Measurements from ENCODE around the gene TMEM214.

The TMEM214 gene, protein sequence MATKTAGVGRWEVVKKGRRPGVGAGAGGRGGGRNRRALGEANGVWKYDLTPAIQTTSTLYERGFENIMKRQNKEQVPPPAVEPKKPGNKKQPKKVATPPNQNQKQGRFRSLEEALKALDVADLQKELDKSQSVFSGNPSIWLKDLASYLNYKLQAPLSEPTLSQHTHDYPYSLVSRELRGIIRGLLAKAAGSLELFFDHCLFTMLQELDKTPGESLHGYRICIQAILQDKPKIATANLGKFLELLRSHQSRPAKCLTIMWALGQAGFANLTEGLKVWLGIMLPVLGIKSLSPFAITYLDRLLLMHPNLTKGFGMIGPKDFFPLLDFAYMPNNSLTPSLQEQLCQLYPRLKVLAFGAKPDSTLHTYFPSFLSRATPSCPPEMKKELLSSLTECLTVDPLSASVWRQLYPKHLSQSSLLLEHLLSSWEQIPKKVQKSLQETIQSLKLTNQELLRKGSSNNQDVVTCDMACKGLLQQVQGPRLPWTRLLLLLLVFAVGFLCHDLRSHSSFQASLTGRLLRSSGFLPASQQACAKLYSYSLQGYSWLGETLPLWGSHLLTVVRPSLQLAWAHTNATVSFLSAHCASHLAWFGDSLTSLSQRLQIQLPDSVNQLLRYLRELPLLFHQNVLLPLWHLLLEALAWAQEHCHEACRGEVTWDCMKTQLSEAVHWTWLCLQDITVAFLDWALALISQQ

DNA sequence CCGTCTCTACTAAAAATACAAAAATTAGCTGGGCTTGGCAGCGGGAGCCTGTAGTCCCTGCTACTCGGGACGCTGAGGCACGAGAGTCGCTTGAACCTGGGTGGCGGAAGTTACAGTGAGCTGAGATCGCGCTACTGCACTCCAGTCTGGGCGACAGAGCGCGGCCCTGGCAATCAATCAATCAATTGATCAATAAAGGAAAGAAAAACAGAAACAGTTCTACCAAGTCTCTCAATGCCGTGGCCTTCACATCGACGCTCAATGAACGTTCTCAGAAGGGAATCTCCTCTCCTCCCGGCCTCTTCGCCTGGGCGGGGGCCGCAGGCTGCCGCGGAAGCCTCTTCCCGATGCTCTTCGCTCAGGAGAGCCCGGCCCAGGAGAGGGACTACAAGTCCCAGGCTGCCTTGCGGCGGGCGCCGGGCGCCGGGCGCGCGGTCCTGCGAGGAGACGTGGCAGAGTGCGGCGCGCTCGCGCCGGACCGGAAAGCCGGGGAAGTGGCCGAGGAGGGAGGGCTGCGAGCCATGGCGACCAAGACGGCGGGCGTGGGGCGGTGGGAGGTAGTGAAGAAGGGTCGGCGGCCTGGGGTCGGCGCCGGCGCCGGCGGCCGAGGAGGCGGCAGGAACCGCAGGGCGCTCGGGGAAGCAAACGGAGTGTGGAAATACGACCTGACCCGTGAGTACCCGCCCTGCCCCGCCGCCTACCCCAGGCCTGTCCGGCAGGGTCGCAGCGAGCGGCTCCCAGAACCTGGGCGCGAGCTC is at the start of gene TMEM214:
TMEM214 (plus strand) TSS at position 471 of the 758 bp plus-strand sequence; CDS start at position 522, 51 bp downstream.
- DNase-seq = peak; percentile 76

DNA sequence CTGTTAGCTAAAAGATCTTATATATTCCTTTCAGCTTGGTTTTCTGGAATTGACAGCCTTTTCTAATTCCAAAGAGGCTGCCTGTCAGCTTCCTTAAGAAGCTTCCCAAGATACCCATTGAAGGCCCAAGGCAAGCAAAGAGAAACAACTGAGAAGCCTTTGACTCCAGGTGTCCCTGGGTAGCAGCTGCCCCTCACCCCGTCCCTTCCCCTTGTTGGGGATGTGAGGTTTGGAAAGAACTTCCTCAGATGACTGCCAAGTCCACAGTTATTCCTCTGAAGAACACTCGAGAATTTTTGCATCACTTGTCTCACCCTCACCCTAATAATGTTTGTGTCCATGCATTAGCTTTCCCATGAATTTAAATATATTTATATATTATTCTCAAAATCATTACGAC is 49.0 kb upstream of the TMEM214 start:
- DNase-seq = no peak

DNA sequence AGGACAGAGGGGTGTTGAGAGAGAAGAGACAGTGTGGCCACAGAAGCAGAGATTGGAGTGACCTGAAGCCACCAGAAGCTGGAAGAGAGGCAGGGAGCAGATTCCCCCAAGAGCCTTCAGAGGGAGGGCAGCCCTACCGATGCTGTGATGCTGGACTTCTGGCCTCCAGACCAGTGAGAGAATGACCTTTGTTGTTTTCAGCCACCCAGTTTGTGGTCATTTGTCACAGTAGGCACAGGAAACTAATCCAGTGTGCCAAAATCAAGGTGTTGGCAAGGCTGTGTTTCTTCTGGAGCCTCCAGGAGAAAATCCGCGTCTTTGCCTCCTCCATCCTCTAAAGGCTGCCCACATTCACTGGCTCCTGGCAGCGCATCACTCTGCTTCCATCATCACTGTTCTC is 47.0 kb upstream of the TMEM214 start:
- DNase-seq = no peak

DNA sequence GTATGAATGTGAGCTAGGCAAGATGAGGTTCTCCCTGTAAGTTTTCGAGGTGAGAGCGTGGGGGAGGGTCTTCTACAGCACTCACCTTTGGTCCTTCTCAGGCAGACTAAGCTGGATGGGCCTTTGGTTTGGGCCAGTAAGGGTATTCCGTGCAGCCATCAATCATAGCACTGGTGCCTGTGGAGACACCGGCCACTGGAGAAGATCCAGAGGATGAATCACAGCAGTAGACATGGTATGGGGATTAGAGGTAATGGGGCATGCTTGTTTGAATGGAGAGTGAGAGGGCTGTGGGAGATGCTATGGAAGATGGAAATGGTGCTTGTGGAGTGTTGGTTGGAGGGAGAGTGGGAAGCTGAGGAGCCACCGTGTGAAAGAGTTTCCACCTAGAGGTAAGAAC is 46.2 kb upstream of the TMEM214 start:
- DNase-seq = no peak

- DNase-seq = no peak
Observed at GRCh38 chr2:26988058-26988860, 44.5 kb upstream of the TMEM214 start.

DNA sequence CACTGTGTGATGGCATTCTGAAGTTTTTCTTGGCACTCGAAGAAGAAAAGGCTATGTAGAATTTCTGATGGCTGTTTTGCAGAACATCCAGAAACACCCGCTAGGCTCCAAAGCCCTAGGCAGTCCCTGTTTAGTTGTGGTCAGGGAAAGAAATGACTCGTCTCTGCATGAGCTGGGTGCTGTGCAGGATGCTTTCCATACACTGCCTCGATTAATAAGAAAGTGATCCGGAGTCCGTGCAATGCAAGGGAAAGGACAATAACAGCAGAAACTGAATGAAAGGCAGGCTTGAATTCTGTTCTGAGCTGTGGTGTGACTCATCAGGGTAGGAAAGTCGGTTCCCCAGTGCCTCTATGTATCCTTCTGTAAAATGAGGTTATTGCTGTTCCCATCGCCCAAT is 43.6 kb upstream of the TMEM214 start:
- no peak for DNase-seq

GRCh38 chr2:26991717-26992116 is 41.0 kb upstream of the TMEM214 start:
- no peak for DNase-seq

DNA sequence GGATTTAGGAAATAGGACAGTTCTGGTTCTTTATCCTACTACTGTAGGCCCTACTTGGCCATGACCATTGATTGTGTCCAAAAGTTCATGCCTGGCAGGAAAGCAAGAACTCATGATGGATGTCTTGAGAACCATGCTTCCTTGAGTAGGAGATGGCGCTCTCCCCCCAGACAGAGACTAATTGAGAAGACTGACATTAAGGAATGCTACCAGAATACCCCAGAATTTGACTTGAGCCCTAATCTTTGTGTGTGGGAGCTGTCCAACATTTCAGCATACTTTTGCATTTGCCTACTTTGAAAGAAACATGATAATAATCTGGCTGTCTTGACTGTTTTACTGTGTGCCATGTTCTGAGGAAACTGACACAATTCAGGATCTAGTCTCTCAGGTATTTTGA is 39.0 kb upstream of the TMEM214 start:
- DNase-seq = no peak

- DNase-seq = no peak
Observed at GRCh38 chr2:26994983-26995382, 37.8 kb upstream of the TMEM214 start.

- DNase-seq = no peak
Observed at GRCh38 chr2:26997394-26997793, 35.4 kb upstream of the TMEM214 start.

DNA sequence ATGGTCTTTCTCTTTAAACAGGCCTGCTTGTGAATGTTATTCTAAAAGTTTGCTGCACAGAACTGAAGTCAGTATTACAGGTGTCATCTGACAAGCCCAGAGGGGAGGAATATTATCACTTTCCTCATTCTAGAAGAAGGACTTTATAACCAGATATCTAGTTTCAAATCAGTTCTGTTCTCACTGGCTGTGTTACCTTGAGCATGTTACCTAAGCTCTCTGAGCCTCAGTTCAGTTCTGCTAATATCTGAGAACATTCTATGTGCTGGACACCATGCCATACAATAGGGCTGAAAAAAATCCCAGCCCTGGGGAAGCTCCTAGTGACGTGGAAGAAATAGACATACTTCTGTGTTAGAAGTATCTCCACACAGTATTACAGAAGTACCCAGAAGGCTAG is 34.4 kb upstream of the TMEM214 start:
- no peak for DNase-seq

DNA sequence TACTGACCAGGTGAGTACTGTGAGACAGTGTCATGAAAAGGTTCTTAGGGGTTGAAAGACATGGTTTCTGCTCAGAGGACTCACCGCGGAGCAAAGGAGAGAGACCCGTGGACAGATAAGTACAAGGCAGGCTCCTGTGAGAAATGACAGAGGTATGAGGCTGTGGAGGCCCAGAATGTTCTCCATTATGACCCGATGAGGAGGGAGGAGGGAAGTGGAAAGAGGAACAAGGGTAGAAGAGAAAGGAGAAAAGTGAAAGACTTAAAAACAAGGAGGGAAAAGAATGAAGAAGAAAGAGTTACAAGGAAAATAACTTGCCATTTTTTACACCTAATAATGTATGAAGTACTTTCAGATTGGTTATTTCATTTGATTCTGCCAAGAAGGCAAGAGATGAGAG is 32.5 kb upstream of the TMEM214 start:
- DNase-seq = no peak

GRCh38 chr2:27000995-27001394 is 31.8 kb upstream of the TMEM214 start:
- no peak for DNase-seq

DNA sequence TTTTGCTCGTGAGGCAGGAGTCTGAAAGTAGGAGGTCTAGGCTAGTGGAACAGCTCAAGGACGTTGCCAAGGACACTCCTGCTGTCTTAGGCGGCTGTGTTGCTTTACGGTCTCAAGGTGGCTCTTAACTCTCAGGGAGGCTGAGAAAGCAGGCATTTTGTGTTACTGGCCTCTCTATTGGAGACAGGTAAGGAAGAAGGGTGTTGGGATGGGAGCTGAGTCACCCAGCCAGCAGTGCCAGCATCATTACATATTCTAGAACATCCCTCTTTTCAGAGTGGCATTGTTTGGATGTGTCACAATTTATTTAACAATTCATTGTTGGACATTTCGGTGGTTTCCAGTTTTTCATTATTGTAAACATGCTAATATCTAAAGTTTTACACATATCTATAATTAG is 30.8 kb upstream of the TMEM214 start:
- DNase-seq = no peak

GRCh38 chr2:27003007-27003406 is 29.8 kb upstream of the TMEM214 start:
- no peak for DNase-seq

- DNase-seq = no peak
Observed at GRCh38 chr2:27003857-27004256, 28.9 kb upstream of the TMEM214 start.

DNA sequence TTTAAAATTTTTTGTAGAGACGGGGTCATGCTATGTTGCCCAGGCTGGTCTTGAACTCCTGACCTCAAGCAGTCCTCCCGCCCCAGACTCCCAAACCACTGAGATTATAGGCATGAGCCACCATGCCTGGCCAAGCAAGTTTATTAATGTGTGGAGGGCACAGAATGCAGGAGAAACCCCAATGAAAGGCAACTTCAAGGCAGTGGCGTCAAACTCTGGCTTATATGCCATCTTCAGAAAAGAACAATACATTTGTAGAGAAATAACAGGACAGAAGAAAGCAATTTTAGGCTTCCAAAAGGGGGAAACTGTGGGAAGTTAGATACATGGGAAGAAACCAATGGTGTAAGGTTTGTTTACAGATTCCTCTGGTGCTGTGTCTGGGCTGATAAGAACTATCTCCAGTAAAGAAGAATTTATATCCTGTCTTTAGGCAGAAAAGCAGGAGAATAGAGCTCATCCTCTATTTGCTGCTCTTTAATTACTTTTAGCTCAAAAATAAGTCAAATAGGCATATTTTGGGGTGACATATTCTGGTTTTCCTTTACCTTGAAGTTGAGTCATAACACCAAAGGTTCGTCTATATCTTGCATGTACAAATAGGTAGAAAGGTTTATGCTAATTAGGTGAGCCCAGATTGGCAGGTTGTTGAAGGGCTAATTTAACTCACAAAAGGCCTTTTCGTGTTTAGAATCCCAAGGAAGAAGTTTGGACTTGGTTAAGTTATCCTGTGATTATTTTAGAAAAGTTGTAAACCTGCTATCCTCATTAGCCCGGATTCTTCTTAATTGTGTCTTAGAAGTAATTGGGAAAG is 26.0 kb upstream of the TMEM214 start:
- no peak for DNase-seq

DNA sequence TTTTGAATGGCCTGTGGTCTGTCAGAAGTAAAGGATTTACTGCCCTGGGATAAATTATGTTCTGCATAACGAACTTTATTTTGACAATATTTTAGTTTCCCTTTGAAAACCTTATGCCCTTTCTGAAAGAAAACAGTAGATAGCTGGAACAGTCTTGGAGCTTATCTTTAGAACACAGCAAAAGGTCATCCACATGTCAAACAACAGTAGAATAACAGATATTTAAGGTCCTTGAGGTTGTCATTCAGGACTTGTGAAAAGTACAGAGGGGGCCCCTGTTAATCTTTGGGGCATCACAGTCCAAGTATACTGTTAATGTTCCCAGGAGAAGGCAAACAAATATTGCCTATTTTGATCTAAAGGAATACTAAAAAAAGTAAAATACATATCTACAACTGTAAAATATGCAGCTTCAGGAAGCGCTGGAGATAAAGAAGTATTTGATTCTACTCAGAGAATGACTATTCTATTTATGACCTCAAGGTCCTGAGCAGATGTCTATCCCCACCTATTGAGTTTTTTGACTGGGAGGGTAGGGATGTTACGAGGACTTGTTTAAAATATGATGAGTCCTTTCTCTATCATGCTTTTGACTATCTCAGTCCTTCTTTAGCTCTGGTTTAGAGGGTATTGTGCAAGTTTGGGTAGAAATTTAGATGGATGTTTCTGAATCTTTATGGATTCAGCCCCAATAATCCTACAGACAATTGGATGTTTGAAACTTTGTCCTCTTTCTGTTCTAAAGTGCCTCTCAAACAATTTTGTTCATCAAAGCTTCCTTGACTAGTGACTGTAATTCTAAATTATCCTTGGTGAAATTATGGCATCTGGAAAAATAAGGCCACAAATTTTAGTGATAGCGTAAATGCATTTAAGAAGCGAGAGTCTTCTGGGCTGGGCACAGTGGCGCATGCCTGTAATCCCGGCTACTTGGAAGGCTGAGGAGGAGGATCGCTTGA is 25.1 kb upstream of the TMEM214 start:
- no peak for DNase-seq

DNA sequence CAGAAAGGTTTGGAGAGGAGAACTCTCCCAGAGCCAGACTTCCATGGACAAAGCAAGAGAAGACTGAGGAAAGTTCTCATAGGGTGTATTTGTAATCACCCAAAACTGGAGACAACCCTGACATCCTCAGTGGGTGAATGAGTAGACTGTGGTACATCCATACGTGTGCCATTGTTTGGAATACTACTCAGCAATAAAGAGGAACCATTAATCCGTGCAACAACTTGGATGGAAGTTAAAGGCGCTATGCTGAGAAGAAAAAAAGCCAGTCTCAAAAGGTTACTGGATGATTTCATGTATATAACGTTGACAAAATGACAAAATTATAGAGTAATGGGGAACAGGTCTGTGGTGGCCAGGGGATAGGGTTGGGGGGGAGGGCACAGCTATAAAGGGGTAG is 24.1 kb upstream of the TMEM214 start:
- DNase-seq = no peak

DNA sequence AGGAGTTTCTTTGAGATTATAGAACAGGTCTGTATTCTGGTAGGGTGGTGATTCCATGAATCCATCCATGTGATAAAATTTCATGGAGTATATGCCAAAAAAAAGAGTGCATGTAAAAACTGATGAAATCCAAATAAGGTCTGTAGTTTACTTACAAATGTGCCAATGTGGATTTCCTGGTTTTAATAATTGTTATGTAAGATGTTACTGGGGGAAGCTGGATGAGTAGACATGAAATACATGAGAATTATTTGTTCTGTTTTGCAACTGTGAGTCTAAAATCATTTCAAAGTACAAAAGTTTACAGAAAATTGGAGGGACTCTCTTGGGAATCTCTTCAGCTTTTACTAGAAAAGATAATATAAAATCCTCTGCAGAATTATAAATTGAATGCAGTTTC is 23.7 kb upstream of the TMEM214 start:
- no peak for DNase-seq

- no peak for DNase-seq
Observed at GRCh38 chr2:27009716-27010115, 23.0 kb upstream of the TMEM214 start.
